Mesenchymal stem cell (in vitro differentiated cells and primary cell): ENCODE measurements around the gene CRHBP.

Source experiments
- DNase-seq: peaks from one replicate; pipeline ENCODE4 v3.0.0-alpha.2; 2013
- H2AFZ ChIP-seq: one replicate; pipeline ENCODE4 v1.6.1; 2013; ENCODE audit warnings: low read depth, mild to moderate bottlenecking, control low read depth, inconsistent platforms, low read length, moderate library complexity
- H2AK5ac ChIP-seq: 2 replicates; pipeline ENCODE4 v1.6.1; 2013; ENCODE audit warnings: low read length, moderate library complexity, mild to moderate bottlenecking, inconsistent platforms; ENCODE audit not compliant: severe bottlenecking
- H2BK120ac ChIP-seq: one replicate; pipeline ENCODE4 v1.6.1; 2013; ENCODE audit warnings: low read depth, mild to moderate bottlenecking, inconsistent platforms, low read length, moderate library complexity
- H2BK12ac ChIP-seq, 2 experiments: one replicate each; pipeline ENCODE4 v1.6.1; 2013; ENCODE audit warnings: inconsistent platforms in 2 of 2, low read length in 2 of 2, mild to moderate bottlenecking in 2 of 2, moderate library complexity in 2 of 2, control low read depth in 1 of 2
- H2BK15ac ChIP-seq: one replicate; pipeline ENCODE4 v1.6.1; 2013; ENCODE audit warnings: mild to moderate bottlenecking, low read depth, inconsistent platforms; ENCODE audit not compliant: poor library complexity, severe bottlenecking
- H2BK5ac ChIP-seq: 2 replicates; pipeline ENCODE4 v1.6.1; 2013; ENCODE audit warnings: low read depth, mild to moderate bottlenecking, low read length, control low read depth, inconsistent platforms; ENCODE audit not compliant: poor library complexity, severe bottlenecking
- H3K14ac ChIP-seq, 2 experiments: one replicate each; pipeline ENCODE4 v1.6.1; 2013; ENCODE audit warnings: inconsistent platforms in 2 of 2, low read length in 2 of 2, control low read depth in 1 of 2, mild to moderate bottlenecking in 1 of 2, moderate library complexity in 1 of 2
- H3K18ac ChIP-seq, 2 experiments: one replicate each; pipeline ENCODE4 v1.6.1; 2013; ENCODE audit warnings: inconsistent platforms in 2 of 2, low read length in 2 of 2, control low read depth in 1 of 2, low read depth in 1 of 2, mild to moderate bottlenecking in 1 of 2
- H3K23ac ChIP-seq, 2 experiments: one replicate each; pipeline ENCODE4 v1.6.1; 2013; ENCODE audit warnings: inconsistent platforms in 2 of 2, low read length in 2 of 2, mild to moderate bottlenecking in 2 of 2, moderate library complexity in 2 of 2, control low read depth in 1 of 2
- H3K27ac ChIP-seq: 2 replicates; pipeline ENCODE4 v1.5.1; 2013; ENCODE audit warnings: mild to moderate bottlenecking, moderate library complexity, low read length, control low read depth, inconsistent platforms; ENCODE audit not compliant: poor library complexity, severe bottlenecking
- H3K27me3 ChIP-seq, 2 experiments: 2 replicates each; pipeline versions ENCODE4 v1.6.1 to v1.7.0; 2013; ENCODE audit warnings: low read length in 2 of 2, mild to moderate bottlenecking in 2 of 2, moderate library complexity in 2 of 2, control low read depth in 1 of 2, inconsistent platforms in 1 of 2; ENCODE audit not compliant: control insufficient read depth in 1 of 2, insufficient read depth in 1 of 2
- H3K36me3 ChIP-seq, 2 experiments: 2 replicates each; pipeline versions ENCODE4 v1.6.1 to v1.7.0; 2013; ENCODE audit warnings: low read length in 2 of 2, control low read depth in 1 of 2, inconsistent platforms in 1 of 2, low read depth in 1 of 2, mild to moderate bottlenecking in 1 of 2; ENCODE audit not compliant: insufficient read depth in 2 of 2, control insufficient read depth in 1 of 2
- H3K4ac ChIP-seq, 2 experiments: one replicate each; pipeline ENCODE4 v1.6.1; 2013; ENCODE audit warnings: inconsistent platforms in 2 of 2, low read length in 2 of 2, mild to moderate bottlenecking in 2 of 2, moderate library complexity in 2 of 2, control low read depth in 1 of 2, low read depth in 1 of 2
- H3K4me1 ChIP-seq: 2 replicates; pipeline ENCODE4 v1.6.1; 2013; ENCODE audit warnings: low read depth, low read length, control low read depth; ENCODE audit not compliant: control insufficient read depth, insufficient read depth
- H3K4me2 ChIP-seq: 2 replicates; pipeline ENCODE4 v1.6.1; 2013; ENCODE audit warnings: low read length, mild to moderate bottlenecking, inconsistent platforms; ENCODE audit not compliant: poor library complexity, severe bottlenecking
- H3K4me3 ChIP-seq, 2 experiments: 2 replicates each; pipeline versions ENCODE4 v1.5.1 to v1.7.0; 2013; ENCODE audit warnings: low read length in 2 of 2, mild to moderate bottlenecking in 2 of 2, control low read depth in 1 of 2, low read depth in 1 of 2; ENCODE audit not compliant: insufficient read depth in 1 of 2
- H3K79me1 ChIP-seq: replicated peaks from 2 replicates; pipeline ENCODE4 v1.6.1; 2013; ENCODE audit warnings: mild to moderate bottlenecking, control low read depth, low read length, inconsistent platforms; ENCODE audit not compliant: poor library complexity, severe bottlenecking
- H3K9ac ChIP-seq: 2 replicates; pipeline ENCODE4 v1.7.0; 2013; ENCODE audit warnings: mild to moderate bottlenecking, low read length, moderate library complexity
- H3K9me3 ChIP-seq: 2 replicates; pipeline ENCODE4 v1.7.0; 2013; ENCODE audit warnings: mild to moderate bottlenecking, low read length; ENCODE audit not compliant: control insufficient read depth
- H4K8ac ChIP-seq: one replicate; pipeline ENCODE4 v1.6.1; 2013; ENCODE audit warnings: inconsistent platforms, mild to moderate bottlenecking, low read length, moderate library complexity
- H4K91ac ChIP-seq: one replicate; pipeline ENCODE4 v1.6.1; 2013; ENCODE audit warnings: mild to moderate bottlenecking, low read length, inconsistent platforms
- WGBS: methylation state at CpG from one replicate; pipeline ENCODE4 v1.1.7; 2013; ENCODE audit warnings: mixed read lengths; 5-methylcytosine and 5-hydroxymethylcytosine counted together

Gene CRHBP

DNA sequence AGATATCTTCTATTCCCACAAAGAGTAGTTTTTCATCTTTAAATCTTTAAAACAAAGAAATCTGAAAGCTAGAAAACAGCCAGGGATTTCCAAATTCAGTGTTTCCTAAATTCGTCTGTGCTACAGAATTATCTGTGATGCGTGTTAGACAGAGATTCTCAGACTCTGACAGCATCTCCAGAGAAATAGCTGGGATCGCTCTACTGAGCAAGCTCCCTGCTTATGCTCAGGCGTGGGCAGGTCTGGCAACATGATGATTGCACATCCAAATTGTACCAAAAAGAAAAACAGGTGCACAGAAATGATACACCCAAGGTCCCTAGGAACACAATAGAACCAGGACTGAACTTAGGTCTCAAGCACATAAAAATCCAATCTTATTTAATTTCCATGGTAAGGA, 22.8 kb upstream of the CRHBP start:
- Histone ChIP-seq H2BK120ac (no peak overlapping the region), H2AFZ (no peak overlapping the region), H4K91ac (no peak overlapping the region), H3K27me3 (peaks cover 0 to 40% of the 10 kb centered on the region in 2 experiments), H3K9me3 (no peaks in the 10 kb centered on the region), H2BK12ac (no peak overlapping the region), H3K9ac (no peak overlapping the region), H3K79me1 (no peaks in the 10 kb centered on the region), H3K14ac (no peak overlapping the region), H3K36me3 (no peaks in the 10 kb centered on the region), H3K4me1 (no peaks in the 10 kb centered on the region), H3K4ac (no peak overlapping the region), H4K8ac (no peak overlapping the region), H2AK5ac (no peak overlapping the region), H2BK15ac (no peak overlapping the region), H3K27ac (no peak overlapping the region), H3K4me3 (no peak overlapping the region), H3K18ac (no peak overlapping the region), H3K4me2 (no peak overlapping the region), H2BK5ac (no peak overlapping the region), H3K23ac (no peak overlapping the region)
- WGBS: 87% methylated on average over 4 of the region's 4 CpGs
- DNase-seq: no peak

DNA sequence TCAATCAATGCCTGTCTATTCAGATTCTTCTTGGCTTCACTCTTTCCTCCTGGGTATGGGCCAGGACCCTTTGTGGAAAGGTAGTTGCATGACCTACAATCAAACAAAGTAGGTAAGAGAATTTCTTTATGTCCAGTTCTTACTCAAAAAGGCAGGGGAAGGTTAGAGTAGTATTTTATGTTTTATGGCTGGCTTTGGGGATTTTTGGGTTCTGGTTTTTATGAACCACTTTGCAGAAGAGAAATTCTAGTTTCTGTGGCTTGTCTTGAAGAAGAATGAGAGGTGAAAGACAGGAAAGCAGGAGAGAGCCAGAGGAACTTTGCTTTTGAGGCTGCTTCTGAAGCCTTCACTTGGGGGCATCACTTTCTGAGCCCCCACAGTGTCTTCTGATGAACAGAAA, 14.7 kb upstream of the CRHBP start:
- H3K9me3 ChIP-seq: no peaks in the 10 kb centered on the region
- H2BK12ac ChIP-seq: no peak overlapping the region
- H3K4me2 ChIP-seq: no peak overlapping the region
- no peaks in the 10 kb centered on the region for H3K36me3 ChIP-seq
- H3K4ac ChIP-seq: no peak overlapping the region
- no peak overlapping the region for H2BK15ac ChIP-seq
- H4K8ac ChIP-seq: no peak overlapping the region
- no peaks in the 10 kb centered on the region for H3K79me1 ChIP-seq
- no peak for DNase-seq
- no peak overlapping the region for H2AK5ac ChIP-seq
- no peak overlapping the region for H3K9ac ChIP-seq
- no peak overlapping the region for H4K91ac ChIP-seq
- H3K4me1 ChIP-seq: peaks cover 6% of the 10 kb centered on the region
- H3K27me3 ChIP-seq: no peaks in the 10 kb centered on the region
- H2BK5ac ChIP-seq: no peak overlapping the region
- H3K4me3 ChIP-seq: no peak overlapping the region
- H3K14ac ChIP-seq: no peak overlapping the region
- H3K27ac ChIP-seq: no peak overlapping the region
- H2AFZ ChIP-seq: no peak overlapping the region
- no peak overlapping the region for H3K23ac ChIP-seq
- H3K18ac ChIP-seq: no peak overlapping the region
- no peak overlapping the region for H2BK120ac ChIP-seq

- no peak overlapping the region for H2BK15ac ChIP-seq
- H3K4ac ChIP-seq: no peak overlapping the region
- no peak overlapping the region for H2BK120ac ChIP-seq
- no peak overlapping the region for H2AK5ac ChIP-seq
- H4K91ac ChIP-seq: no peak overlapping the region
- H3K4me1 ChIP-seq: peaks cover 17% of the 10 kb centered on the region
- no peak overlapping the region for H2BK5ac ChIP-seq
- H3K9ac ChIP-seq: no peak overlapping the region
- 96% methylated on average over 3 of the region's 4 CpGs for WGBS
- DNase-seq: no peak
- no peak overlapping the region for H2AFZ ChIP-seq
- no peaks in the 10 kb centered on the region for H3K36me3 ChIP-seq
- no peak overlapping the region for H3K23ac ChIP-seq
- no peak overlapping the region for H3K4me3 ChIP-seq
- H3K79me1 ChIP-seq: no peaks in the 10 kb centered on the region
- no peak overlapping the region for H4K8ac ChIP-seq
- no peak overlapping the region for H2BK12ac ChIP-seq
- peak overlapping the region; percentile 38 for H3K27ac ChIP-seq
- no peak overlapping the region for H3K18ac ChIP-seq
- no peaks in the 10 kb centered on the region for H3K27me3 ChIP-seq
- H3K9me3 ChIP-seq: no peaks in the 10 kb centered on the region
- H3K4me2 ChIP-seq: no peak overlapping the region
- H3K14ac ChIP-seq: no peak overlapping the region
These were observed 11.8 kb upstream of the CRHBP start for GRCh38 chr5:76941000-76941399.

GRCh38 chr5:76941442-76941841, 11.4 kb upstream of the CRHBP start:
- Histone ChIP-seq H2AFZ (no peak overlapping the region), H2BK15ac (no peak overlapping the region), H3K27me3 (no peaks in the 10 kb centered on the region), H2AK5ac (no peak overlapping the region), H3K23ac (no peak overlapping the region), H4K8ac (no peak overlapping the region), H3K4me1 (peaks cover 17% of the 10 kb centered on the region), H3K4ac (no peak overlapping the region), H3K14ac (no peak overlapping the region), H3K18ac (no peak overlapping the region), H3K4me2 (no peak overlapping the region), H3K4me3 (no peak overlapping the region), H4K91ac (no peak overlapping the region), H3K9me3 (no peaks in the 10 kb centered on the region), H3K79me1 (no peaks in the 10 kb centered on the region), H3K9ac (no peak overlapping the region), H3K36me3 (no peaks in the 10 kb centered on the region), H3K27ac (peak overlapping the region; percentile 59), H2BK12ac (no peak overlapping the region), H2BK5ac (no peak overlapping the region), H2BK120ac (no peak overlapping the region)
- WGBS: 100% methylated on average over 1 of the region's 3 CpGs
- DNase-seq: no peak
